Measurements from ENCODE around the gene IFNA10.
"Not testable (repeated sequence)": the region's sequence is repeated elsewhere in the genome, so short reads cannot be mapped to it uniquely, and the experiment has no call there.

IFNA10 gene

DNA sequence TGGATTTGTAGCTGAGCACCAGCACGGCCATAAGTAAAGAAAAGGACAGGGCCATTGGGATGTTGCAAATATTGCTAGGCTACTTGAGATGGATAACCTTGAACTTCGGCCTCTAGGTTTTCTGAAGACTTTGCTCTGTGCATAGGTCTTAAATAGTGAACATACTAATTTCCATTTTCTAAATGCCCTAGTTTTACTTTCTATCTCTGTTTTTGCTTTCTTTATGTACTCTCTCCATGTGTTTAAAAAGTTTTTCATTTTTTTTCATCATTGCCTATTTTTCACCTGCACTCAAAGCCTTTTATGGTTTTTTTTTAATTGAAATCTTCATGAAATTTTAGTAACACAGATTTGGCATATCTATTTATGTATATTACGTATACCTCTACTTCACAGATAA lies at the start of gene IFNA10:
Gene IFNA10, minus strand, starts transcription at position 101 of the 400 bp plus-strand sequence. Its CDS starts 46 bp downstream, at position 55.
- H3K27ac Mint-ChIP-seq; H3K9me3 Mint-ChIP-seq (ENCODE audit: low read depth); H3K4me3 Mint-ChIP-seq; H3K36me3 Mint-ChIP-seq; H3K27me3 Mint-ChIP-seq; H3K4me1 Mint-ChIP-seq (ENCODE audit: low read depth): not testable (repeated sequence)

DNA sequence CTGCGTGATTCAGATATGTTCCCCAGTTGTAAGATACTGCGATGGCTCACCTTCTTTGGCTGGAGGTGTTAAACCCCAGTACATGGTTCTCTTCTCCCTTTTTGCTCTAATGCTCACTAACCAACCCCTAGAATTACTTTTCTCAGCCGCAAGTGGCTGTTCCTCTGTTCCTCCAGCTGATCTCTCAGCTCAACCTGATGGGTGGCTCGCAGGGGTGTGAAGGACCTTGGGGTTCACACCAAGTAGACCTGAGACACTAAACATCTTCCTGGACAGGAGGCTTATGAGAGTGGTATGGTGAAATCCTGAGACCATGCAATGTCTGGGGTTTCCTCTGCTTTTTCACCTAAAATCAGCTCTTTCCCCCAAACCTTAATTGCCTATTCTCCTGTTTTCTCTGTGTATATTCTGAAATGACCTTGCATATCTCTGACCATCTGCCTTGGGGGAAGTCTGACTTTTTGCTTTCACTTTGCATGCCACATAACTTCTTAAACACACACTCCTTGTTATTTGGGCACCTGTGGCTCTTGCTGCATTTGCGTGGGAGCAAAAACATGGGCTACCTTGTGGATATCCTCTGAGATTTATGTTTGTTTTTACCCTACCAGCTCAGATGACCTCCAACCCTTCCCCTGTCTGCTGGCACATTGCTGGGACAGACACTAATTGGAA lies 48.7 kb upstream of the IFNA10 start:
- Mint-ChIP-seq H3K9me3 (ENCODE audit: low read depth) (no peaks in the 10 kb centered on the region), H3K4me3 (no peak overlapping the region), H3K36me3 (no peaks in the 10 kb centered on the region), H3K27ac (no peak overlapping the region), H3K4me1 (ENCODE audit: low read depth) (peaks cover 5% of the 10 kb centered on the region), H3K27me3 (peaks cover 5% of the 10 kb centered on the region)

DNA sequence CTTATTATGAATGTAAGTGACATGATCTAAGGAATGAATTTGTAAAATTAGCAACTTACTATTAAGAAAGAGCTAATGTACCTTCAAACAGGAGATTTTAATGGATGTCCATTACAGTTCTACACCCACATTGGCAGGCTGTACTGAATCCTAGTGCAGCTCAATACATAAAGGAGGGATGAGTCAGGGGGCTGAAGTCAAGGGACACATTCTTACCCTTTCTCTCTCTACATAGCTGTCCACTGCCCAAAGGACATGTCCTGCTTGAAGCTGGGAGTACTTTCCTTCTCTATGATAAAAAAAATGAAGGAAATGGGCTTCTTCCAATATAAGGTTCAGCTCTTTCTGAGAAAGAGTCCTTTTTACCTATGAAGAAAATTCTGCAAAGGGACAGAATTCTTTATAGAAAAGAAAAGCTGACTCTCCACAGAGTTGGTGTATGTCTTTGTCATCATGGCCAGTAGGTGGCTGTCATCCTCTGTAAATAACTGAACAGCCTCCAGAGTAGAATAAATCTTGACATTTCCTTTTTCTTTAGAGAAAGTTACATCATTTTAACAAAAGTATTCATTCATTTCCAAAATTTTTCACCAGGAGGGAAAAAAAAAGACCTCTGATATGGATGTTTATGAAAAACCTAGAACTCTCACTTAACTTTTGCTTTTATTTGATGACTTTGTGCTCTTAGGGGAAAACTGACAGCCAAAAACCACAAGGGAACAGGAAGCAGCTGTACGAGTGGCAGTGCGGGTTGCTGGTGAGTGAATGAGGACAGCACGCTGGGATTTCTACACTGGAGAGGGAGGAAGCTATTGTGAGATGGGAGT lies 46.0 kb upstream of the IFNA10 start:
- no peaks in the 10 kb centered on the region for H3K9me3 Mint-ChIP-seq (ENCODE audit: low read depth)
- H3K4me1 Mint-ChIP-seq (ENCODE audit: low read depth) = peaks cover 5% of the 10 kb centered on the region
- no peaks in the 10 kb centered on the region for H3K36me3 Mint-ChIP-seq
- peaks cover 5% of the 10 kb centered on the region for H3K27me3 Mint-ChIP-seq
- no peak overlapping the region for H3K4me3 Mint-ChIP-seq
- H3K27ac Mint-ChIP-seq = no peak overlapping the region

DNA sequence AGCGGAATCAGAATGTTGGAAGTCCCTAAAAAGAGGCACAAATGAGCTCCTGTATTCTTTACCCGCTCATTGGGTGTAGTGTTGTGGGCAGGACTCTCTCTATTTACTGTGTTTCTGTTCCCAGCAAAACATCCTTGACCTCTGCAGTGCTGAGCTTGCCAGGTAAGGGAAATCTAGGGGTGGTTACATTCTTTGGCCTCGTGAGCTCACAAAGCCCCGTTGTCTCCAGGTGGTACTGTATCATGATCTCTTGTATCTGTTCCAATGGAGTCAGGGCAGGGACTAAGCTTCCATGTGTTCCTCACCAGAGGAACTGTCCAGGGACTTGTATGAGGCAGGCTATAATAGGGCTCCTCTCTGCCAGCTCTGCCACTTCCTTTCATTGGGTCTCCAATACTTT lies 44.7 kb upstream of the IFNA10 start:
- H3K36me3 Mint-ChIP-seq = no peaks in the 10 kb centered on the region
- no peaks in the 10 kb centered on the region for H3K9me3 Mint-ChIP-seq (ENCODE audit: low read depth)
- no peak overlapping the region for H3K27ac Mint-ChIP-seq
- H3K27me3 Mint-ChIP-seq = peaks cover 5% of the 10 kb centered on the region
- no peak overlapping the region for H3K4me3 Mint-ChIP-seq
- peaks cover 5% of the 10 kb centered on the region for H3K4me1 Mint-ChIP-seq (ENCODE audit: low read depth)

DNA sequence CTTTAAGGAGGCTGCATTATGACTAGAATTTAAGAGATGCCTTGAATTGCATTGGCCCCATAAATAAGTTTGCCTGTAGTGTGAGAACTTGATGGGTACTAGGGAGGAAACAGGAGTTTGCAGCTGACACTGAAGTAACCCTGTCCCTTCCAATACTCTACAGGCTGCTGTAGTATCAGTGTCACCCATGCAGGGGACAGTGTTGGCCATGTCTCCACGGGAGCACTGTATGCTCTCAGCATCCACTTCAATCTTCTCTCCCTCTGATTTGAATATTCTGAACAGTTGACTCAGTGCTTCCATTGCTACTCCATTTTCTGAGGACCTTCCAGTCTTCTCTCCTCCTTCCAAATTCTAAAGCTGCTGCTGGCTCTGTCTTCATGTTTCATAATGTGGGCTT lies 44.2 kb upstream of the IFNA10 start:
- Mint-ChIP-seq H3K4me1 (ENCODE audit: low read depth) (peaks cover 5% of the 10 kb centered on the region), H3K36me3 (no peaks in the 10 kb centered on the region), H3K9me3 (ENCODE audit: low read depth) (no peaks in the 10 kb centered on the region), H3K27me3 (peaks cover 5% of the 10 kb centered on the region), H3K27ac (no peak overlapping the region), H3K4me3 (no peak overlapping the region)

DNA sequence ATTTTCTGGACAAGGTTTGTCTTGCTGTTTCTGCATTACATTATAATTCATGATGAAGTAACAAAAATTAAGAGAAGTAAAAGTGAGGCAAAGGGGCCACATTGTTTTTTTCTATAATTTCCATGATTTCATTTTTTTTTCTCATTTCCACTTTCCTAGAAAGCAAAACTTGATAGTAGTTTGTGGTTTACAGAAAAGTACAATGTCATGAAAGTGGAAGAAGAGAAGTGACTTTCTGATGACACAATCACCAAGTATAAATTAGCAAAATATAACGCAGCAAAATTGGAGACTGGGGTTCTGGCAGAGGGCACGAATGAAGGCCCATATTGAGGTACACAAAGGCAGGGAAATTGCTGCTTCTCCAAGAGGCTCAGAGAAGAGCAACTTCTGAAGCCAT lies 37.9 kb upstream of the IFNA10 start:
- no peaks in the 10 kb centered on the region for H3K4me1 Mint-ChIP-seq (ENCODE audit: low read depth)
- H3K27ac Mint-ChIP-seq = no peak overlapping the region
- H3K27me3 Mint-ChIP-seq = peaks cover 5% of the 10 kb centered on the region
- H3K36me3 Mint-ChIP-seq = no peaks in the 10 kb centered on the region
- H3K4me3 Mint-ChIP-seq = no peak overlapping the region
- H3K9me3 Mint-ChIP-seq (ENCODE audit: low read depth) = no peaks in the 10 kb centered on the region

DNA sequence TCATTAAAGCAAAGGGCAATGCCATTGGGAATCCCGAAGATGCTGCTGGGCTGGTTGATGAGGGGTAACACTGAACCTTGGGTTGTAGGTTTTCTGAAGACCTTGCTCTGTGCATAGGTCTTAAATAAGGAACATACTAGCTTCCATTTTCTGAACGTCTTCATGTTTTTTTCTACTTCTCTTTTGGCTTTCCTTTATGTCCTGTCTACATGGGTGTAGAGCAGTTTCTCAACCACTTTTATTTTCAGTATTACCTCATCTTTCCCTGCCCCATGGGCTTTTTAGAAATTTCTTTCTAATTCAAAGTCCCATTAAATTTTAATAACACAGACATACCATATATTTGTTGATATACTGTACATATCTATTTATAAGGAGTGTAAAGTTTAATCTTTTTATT lies 33.0 kb upstream of the IFNA10 start, which contains the start of gene IFNA14:
Gene IFNA14, minus strand, starts transcription at position 95 of the 400 bp plus-strand sequence. Its CDS starts 70 bp downstream, at position 25.
- H3K4me1 Mint-ChIP-seq (ENCODE audit: low read depth) = peaks cover 9% of the 10 kb centered on the region
- H3K27ac Mint-ChIP-seq = no peak within 1 kb of the TSS
- H3K4me3 Mint-ChIP-seq = no peak within 1 kb of the TSS
- H3K36me3 Mint-ChIP-seq = no peaks in the 10 kb centered on the region
- H3K27me3 Mint-ChIP-seq = peaks cover 7% of the 10 kb centered on the region
- no peaks in the 10 kb centered on the region for H3K9me3 Mint-ChIP-seq (ENCODE audit: low read depth)

DNA sequence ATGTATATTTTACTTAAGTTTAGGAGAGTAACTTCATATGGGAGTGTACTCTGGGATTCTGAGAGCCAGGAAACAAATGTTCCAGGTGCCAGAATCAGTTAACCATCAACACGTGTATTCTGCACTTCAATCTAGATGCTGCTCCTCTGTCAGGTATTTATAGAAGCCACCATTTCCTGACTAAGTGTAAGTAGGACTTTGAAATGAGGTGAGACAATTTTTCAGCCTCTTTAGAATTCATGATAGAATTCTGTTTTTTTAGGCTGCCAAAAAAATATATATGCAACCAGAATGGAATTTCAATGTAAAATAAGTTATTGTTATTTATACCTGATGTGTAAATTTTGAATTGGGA lies 29.4 kb upstream of the IFNA10 start:
- H3K27me3 Mint-ChIP-seq; H3K27ac Mint-ChIP-seq; H3K36me3 Mint-ChIP-seq; H3K4me1 Mint-ChIP-seq (ENCODE audit: low read depth); H3K9me3 Mint-ChIP-seq (ENCODE audit: low read depth): not testable (repeated sequence)
- peak overlapping the region; percentile 72 for H3K4me3 Mint-ChIP-seq

DNA sequence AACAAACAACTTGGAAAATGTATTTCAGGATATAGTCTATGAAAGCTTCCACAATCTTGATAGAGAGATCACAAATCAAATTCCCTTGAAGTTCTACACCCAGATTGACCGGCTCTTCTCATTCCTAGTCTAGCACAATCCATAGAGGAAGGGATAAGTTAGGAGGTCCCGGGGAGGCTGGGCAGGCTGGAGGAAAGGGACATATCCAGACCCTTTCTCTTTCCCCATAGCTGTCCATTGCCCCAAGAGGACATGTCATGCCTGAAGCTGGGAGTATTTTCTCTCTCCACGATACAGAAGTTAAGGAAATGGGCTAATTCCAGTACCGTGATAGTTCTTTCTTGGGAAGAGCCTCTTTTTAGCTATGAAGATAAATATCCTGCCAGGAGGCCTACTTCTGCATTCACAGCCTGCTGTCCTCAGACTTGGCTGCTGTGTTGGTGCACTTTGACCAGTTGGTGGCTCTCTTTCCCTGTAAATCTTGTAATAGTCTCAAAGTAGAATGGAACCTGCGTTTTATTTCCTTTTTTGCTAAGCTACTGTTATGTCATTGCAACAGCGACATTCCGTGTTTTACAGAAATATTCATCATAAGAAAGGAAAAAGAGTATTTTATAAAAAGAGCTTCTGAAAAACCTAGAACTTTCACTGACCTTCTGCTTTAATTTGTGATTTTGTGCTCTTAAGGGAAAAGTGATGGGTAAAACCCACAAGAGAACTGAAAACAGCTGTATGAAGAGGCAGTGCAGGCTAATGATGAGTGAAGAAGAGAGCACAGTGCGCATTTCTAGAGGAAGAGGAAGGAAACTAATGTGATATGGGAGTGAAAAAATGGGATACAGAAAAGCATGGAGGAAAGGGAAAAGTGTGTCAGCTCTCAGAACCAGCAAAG lies 28.8 kb upstream of the IFNA10 start:
- H3K27me3 Mint-ChIP-seq; H3K27ac Mint-ChIP-seq; H3K4me1 Mint-ChIP-seq (ENCODE audit: low read depth); H3K36me3 Mint-ChIP-seq; H3K9me3 Mint-ChIP-seq (ENCODE audit: low read depth): not testable (repeated sequence)
- peak overlapping the region; percentile 72 for H3K4me3 Mint-ChIP-seq

DNA sequence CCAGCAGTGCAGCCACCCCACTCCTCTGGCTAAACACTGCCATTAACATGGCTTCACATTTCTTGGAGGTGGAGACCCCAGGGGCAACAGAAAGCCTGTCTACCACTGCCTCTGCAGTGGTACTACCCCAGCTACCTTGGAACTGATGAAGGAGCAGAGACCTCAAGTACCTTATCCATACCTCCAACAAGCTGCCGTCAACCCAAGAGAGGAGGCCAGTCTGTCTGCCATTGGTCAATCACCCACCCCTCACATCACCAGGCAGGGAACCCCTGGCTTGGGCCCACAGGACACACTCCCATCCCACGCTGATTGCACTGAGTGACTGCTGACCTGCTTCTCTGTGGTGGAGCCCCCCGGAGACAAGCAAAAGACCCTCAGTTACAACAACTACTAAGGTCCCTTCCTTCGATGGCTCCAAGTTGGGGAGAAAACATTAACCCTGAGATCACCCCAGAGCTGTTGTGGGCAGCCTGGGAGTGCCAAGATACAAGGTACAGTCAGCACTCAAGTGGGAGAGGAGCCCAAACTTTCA lies 27.3 kb upstream of the IFNA10 start:
- Mint-ChIP-seq H3K27ac (no peak overlapping the region), H3K4me1 (ENCODE audit: low read depth) (peaks cover 9% of the 10 kb centered on the region), H3K9me3 (ENCODE audit: low read depth) (no peaks in the 10 kb centered on the region), H3K36me3 (no peaks in the 10 kb centered on the region), H3K4me3 (no peak overlapping the region), H3K27me3 (peaks cover 3% of the 10 kb centered on the region)

DNA sequence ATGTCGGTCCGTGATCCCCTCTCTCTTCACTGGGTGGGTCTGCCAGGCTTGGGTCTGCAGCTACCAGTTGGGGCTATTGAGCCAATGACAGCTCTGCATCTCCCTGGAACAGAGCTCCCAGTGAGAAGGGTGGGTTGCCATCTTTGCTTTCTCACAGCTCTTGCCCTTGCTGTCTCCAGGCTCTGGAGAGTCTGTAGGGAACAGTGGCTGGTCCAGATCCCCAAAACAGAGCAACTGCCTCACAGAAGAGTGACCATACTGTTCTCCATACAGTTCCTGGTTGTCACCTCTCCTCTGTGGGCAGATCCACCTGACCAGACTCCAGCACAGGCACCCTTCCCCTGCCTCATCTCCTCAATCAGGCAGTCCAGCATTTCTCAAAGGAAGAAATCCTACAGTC lies 26.3 kb upstream of the IFNA10 start:
- Mint-ChIP-seq H3K4me3 (no peak overlapping the region), H3K36me3 (no peaks in the 10 kb centered on the region), H3K27me3 (peaks cover 2% of the 10 kb centered on the region), H3K4me1 (ENCODE audit: low read depth) (peaks cover 9% of the 10 kb centered on the region), H3K27ac (no peak overlapping the region), H3K9me3 (ENCODE audit: low read depth) (no peaks in the 10 kb centered on the region)

DNA sequence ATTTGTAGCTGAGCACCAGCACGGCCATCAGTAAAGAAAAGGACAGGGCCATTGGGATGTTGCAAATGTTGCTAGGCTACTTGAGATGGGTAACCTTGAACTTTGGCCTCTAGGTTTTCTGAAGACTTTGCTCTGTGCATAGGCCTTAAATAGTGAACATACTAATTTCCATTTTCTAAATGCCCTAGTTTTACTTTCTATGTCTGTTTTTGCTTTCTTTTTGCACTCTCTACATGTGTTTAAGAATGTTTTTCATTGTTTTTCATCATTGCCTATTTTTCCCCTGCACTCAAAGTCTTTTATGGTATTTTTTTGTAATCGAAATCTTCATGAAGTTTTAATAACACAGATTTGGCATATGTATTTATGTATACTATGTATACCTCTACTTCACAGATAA lies 21.2 kb upstream of the IFNA10 start, which contains the start of gene IFNA17:
Gene IFNA17, minus strand, starts transcription at position 101 of the 400 bp plus-strand sequence. Its CDS starts 49 bp downstream, at position 52.
- Mint-ChIP-seq H3K27me3 (peaks cover 5% of the 10 kb centered on the region), H3K9me3 (ENCODE audit: low read depth) (no peaks in the 10 kb centered on the region), H3K27ac (no peak within 1 kb of the TSS), H3K4me1 (ENCODE audit: low read depth) (no peaks in the 10 kb centered on the region), H3K36me3 (no peaks in the 10 kb centered on the region), H3K4me3 (no peak within 1 kb of the TSS)

DNA sequence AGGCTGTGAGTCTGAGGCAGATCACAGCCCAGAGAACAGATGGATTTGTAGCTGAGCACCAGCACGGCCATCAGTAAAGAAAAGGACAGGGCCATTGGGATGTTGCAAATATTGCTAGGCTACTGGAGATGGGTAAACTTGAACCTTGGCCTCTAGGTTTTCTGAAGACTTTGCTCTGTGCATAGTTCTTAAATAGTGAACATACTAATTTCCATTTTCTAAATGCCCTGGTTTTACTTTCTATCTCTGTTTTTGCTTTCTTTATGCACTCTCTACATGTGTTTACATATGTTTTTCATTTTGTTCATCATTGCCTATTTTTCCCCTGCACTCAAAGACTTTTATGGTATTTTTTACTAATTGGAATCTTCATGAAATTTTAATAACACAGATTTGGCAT lies 10.3 kb upstream of the IFNA10 start, which contains the start of gene IFNA16:
Gene IFNA16, minus strand, starts transcription at position 101 of the 400 bp plus-strand sequence. Its CDS starts 6 bp downstream, at position 95.
- H3K27ac Mint-ChIP-seq; H3K36me3 Mint-ChIP-seq; H3K9me3 Mint-ChIP-seq (ENCODE audit: low read depth): not testable (repeated sequence)

DNA sequence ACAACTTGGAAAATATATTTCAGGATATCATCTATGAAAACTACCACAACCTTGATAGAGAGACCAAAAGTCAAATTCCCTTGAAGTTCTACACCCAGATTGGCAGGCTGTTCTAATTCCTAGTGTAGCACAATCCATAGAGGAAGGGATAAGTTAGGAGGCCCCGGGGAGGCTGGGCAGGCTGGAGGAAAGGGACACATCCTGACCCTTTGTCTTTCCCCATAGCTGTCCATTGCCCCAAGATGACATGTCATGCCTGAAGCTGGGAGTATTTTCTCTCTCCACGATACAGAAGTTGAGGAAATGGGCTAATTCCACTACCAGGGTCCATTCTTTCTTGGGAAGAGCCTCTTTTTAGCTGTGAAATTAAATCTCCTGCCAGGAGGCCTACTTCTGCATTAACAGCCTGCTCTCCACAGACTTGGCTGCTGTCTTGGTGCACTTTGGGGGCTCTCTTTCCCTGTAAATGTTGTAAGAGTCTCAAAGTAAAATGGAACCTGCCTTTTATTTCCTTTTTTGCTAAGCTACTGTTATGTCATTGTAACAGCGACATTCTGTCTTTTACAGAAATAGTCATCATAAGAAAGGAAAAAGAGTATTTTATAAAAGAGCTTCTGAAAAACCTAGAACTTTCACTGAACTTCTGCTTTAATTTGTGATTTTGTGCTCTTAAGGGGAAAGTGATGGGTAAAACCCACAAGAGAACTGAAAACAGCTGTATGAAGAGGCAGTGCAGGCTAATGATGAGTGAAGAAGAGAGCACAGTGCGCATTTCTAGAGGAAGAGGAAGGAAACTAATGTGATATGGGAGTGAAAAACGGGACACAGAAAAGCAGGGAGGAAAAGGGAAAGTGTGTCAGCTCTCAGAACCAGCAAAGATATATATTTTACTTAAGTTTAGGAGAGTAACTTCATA lies 6.7 kb upstream of the IFNA10 start:
- H3K27ac Mint-ChIP-seq = not testable (repeated sequence)
- H3K4me3 Mint-ChIP-seq = peak overlapping the region; percentile 36

More for the DNA sequence above, 10.3 kb upstream of the IFNA10 start, which contains the start of gene IFNA16:
- H3K27me3 Mint-ChIP-seq = peaks cover 19% of the 10 kb centered on the region
- not testable (repeated sequence) for H3K4me1 Mint-ChIP-seq (ENCODE audit: low read depth); H3K4me3 Mint-ChIP-seq

More for the DNA sequence above, 6.7 kb upstream of the IFNA10 start:
- not testable (repeated sequence) for H3K4me1 Mint-ChIP-seq (ENCODE audit: low read depth); H3K9me3 Mint-ChIP-seq (ENCODE audit: low read depth); H3K27me3 Mint-ChIP-seq; H3K36me3 Mint-ChIP-seq
